A673 (cell line): ENCODE measurements around the gene DCN. TPM values are rescaled to one million over a fixed set of nuclear protein-coding genes. Genes with fewer than 3 reads are reported as not detected.
A peak's percentile ranks its signal among the peaks of the same experiment; 100 is the strongest.

Experiments
- BruUV-seq: library from RNA; stranded (reverse); fragments of 400-500 nt; replicated peaks from 2 replicates; lab custom pipeline; 2021; lab: Mats Ljungman, UMichigan
- CTCF ChIA-PET: fragments of 300-600 bp; sonication (Branson Sonifier 250); formaldehyde crosslinking; loops from one replicate; lab custom pipeline; 2022; ENCODE audit warnings: antibody characterized with exemption; lab: Charles Lee
- POLR2A ChIA-PET: fragments of 300-600 bp; sonication (Branson Sonifier 250); formaldehyde crosslinking; loops from one replicate; lab custom pipeline; 2022; ENCODE audit warnings: antibody characterized with exemption; ENCODE audit not compliant: low non-redundant PET; lab: Charles Lee
- DNase-seq: peaks from one replicate; pipeline ENCODE4 v3.0.0-alpha.2; 2015; ENCODE audit warnings: low spot score
- H3K27ac ChIP-seq: fragments of 200-600 bp; sonication (generic); 2 replicates; pipeline ENCODE4 v1.5.1; 2016; ENCODE audit warnings: mixed run types, low read depth, mild to moderate bottlenecking, mixed read lengths, antibody characterized with exemption, low read length; ENCODE audit not compliant: poor library complexity, severe bottlenecking
- H3K27me3 ChIP-seq: fragments of 200-600 bp; sonication (generic); replicated peaks from 2 replicates; pipeline ENCODE4 v1.6.1; 2017; ENCODE audit warnings: mixed run types, low read depth, mild to moderate bottlenecking, mixed read lengths, antibody characterized with exemption, low read length; ENCODE audit not compliant: insufficient read depth, poor library complexity
- H3K36me3 ChIP-seq: fragments of 200-600 bp; sonication (generic); 2 replicates; pipeline ENCODE4 v1.6.1; 2016; ENCODE audit warnings: mixed run types, mild to moderate bottlenecking, mixed read lengths, antibody characterized with exemption, low read length; ENCODE audit not compliant: insufficient read depth, poor library complexity, severe bottlenecking
- H3K4me1 ChIP-seq: fragments of 200-600 bp; sonication (generic); 2 replicates; pipeline ENCODE4 v1.6.1; 2017; ENCODE audit warnings: mixed run types, mild to moderate bottlenecking, mixed read lengths, antibody characterized with exemption, low read length; ENCODE audit not compliant: insufficient read depth, poor library complexity, severe bottlenecking
- H3K4me3 ChIP-seq: fragments of 200-600 bp; sonication (generic); 2 replicates; pipeline ENCODE4 v1.5.1; 2016; ENCODE audit warnings: low read depth, mixed run types, mild to moderate bottlenecking, mixed read lengths, low read length; ENCODE audit not compliant: poor library complexity, severe bottlenecking
- H3K9me3 ChIP-seq: fragments of 200-600 bp; sonication (generic); 2 replicates; pipeline ENCODE4 v1.6.1; 2016; ENCODE audit warnings: mixed run types, low read depth, mild to moderate bottlenecking, mixed read lengths, antibody characterized with exemption, low read length; ENCODE audit not compliant: poor library complexity, severe bottlenecking
- CTCF ChIP-seq: fragments of 300-800, 200-600 bp; sonication (generic); conservative IDR thresholded peaks from 2 replicates; pipeline ENCODE4 v1.5.1; 2017; ENCODE audit warnings: low read depth, mild to moderate bottlenecking, antibody characterized with exemption, low read length, moderate library complexity, mixed read lengths
- EZH2 ChIP-seq: fragments of 200-600 bp; sonication (generic); IDR thresholded peaks from 2 replicates; pipeline ENCODE4 v1.6.1; 2017; ENCODE audit warnings: borderline replicate concordance, low read depth, mild to moderate bottlenecking, mixed read lengths, antibody characterized with exemption, low read length; ENCODE audit not compliant: poor library complexity, severe bottlenecking
- intact Hi-C: fragments of 100-400 bp; cut with micrococcal nuclease; formaldehyde crosslinking; loops from one replicate; pipeline ENCODE4 v1.10.0; 2022; ENCODE audit not compliant: unreplicated experiment
- total RNA-seq: library from RNA; stranded (reverse); gene quantifications from 2 replicates; pipeline ENCODE4 v1.2.3, GENCODE V29; 2021

DCN gene
- total RNA-seq, 1 experiment from 2014 or later: 3.5 TPM

- intact Hi-C loops: no loop called here
- Histone ChIP-seq H3K4me3 (no peak overlapping the region), H3K27ac (no peak overlapping the region), H3K27me3 (no peaks in the 10 kb centered on the region), H3K36me3 (no peaks in the 10 kb centered on the region), H3K4me1 (peaks cover 31% of the 10 kb centered on the region), H3K9me3 (no peaks in the 10 kb centered on the region)
- no TSS peak for BruUV-seq
- no peak for DNase-seq
- POLR2A ChIA-PET: no interaction called here
- CTCF ChIA-PET: no interaction called here
- TF ChIP-seq EZH2 (no peak), CTCF (no peak)
These were observed 40.4 kb downstream of the DCN start for GRCh38 chr12:91142221-91142631.

GRCh38 chr12:91140026-91140931, 42.3 kb downstream of the DCN start:
- Histone ChIP-seq H3K36me3 (no peaks in the 10 kb centered on the region), H3K9me3 (no peaks in the 10 kb centered on the region), H3K27me3 (no peaks in the 10 kb centered on the region), H3K27ac (peak overlapping the region; percentile 68), H3K4me3 (no peak overlapping the region), H3K4me1 (peaks cover 31% of the 10 kb centered on the region)
- BruUV-seq: no TSS peak
- TF ChIP-seq EZH2: no peak
- TF ChIP-seq CTCF: no peak
- peak; percentile 21 for DNase-seq
- intact Hi-C loops: no loop called here
- ChIA-PET CTCF (no interaction called here), POLR2A (no interaction called here)

GRCh38 chr12:91139286-91139685, 43.3 kb downstream of the DCN start:
- peak overlapping the region; percentile 68 for H3K27ac ChIP-seq
- TF ChIP-seq CTCF (no peak), EZH2 (no peak)
- no peaks in the 10 kb centered on the region for H3K27me3 ChIP-seq
- no peaks in the 10 kb centered on the region for H3K36me3 ChIP-seq
- DNase-seq: peak; percentile 43
- no peak overlapping the region for H3K4me3 ChIP-seq
- ChIA-PET POLR2A (no interaction called here), CTCF (no interaction called here)
- intact Hi-C loops: no loop called here
- BruUV-seq: no TSS peak
- H3K9me3 ChIP-seq: no peaks in the 10 kb centered on the region
- H3K4me1 ChIP-seq: peaks cover 31% of the 10 kb centered on the region
